NCI-H1436 treated with DMSO at 0.1 percent for 48 hours (cell line): ENCODE data around the gene STXBP5.

Experiments used
- DNase-seq: peaks from one replicate; lab custom pipeline; 2025; lab: John Stamatoyannopoulos, UW

The STXBP5 gene

GRCh38 chr6:147178355-147178754, 25.9 kb upstream of the STXBP5 start:
- no peak for DNase-seq

GRCh38 chr6:147179809-147180208, 24.4 kb upstream of the STXBP5 start:
- no peak for DNase-seq

GRCh38 chr6:147180926-147181325, 23.3 kb upstream of the STXBP5 start:
- DNase-seq = no peak

- no peak for DNase-seq
Measured at GRCh38 chr6:147184379-147184778, 19.8 kb upstream of the STXBP5 start.

GRCh38 chr6:147185216-147185615, 19.0 kb upstream of the STXBP5 start:
- no peak for DNase-seq

GRCh38 chr6:147190556-147190955, 13.7 kb upstream of the STXBP5 start:
- no peak for DNase-seq

- no peak for DNase-seq
Measured at GRCh38 chr6:147192278-147192911, 11.8 kb upstream of the STXBP5 start.

GRCh38 chr6:147194652-147195411, 9.4 kb upstream of the STXBP5 start:
- no peak for DNase-seq

- no peak for DNase-seq
Measured at GRCh38 chr6:147195510-147195909, 8.7 kb upstream of the STXBP5 start.

- no peak for DNase-seq
Measured at GRCh38 chr6:147195987-147196386, 8.2 kb upstream of the STXBP5 start.

- DNase-seq = no peak
Measured at GRCh38 chr6:147200711-147201110, 3.5 kb upstream of the STXBP5 start.

- no peak for DNase-seq
Measured at GRCh38 chr6:147201885-147202515, 2.2 kb upstream of the STXBP5 start.

- peak; percentile 93 for DNase-seq
Measured at GRCh38 chr6:147202516-147203310, 1.5 kb upstream of the STXBP5 start.

- DNase-seq = no peak
Measured at GRCh38 chr6:147203311-147204059, 732 bp upstream of the STXBP5 start.

GRCh38 chr6:147204843-147205311, 660 bp downstream of the STXBP5 start:
- no peak for DNase-seq

GRCh38 chr6:147205690-147206600, 1.7 kb downstream of the STXBP5 start:
- DNase-seq = no peak

GRCh38 chr6:147207351-147207750, 3.1 kb downstream of the STXBP5 start:
- DNase-seq = no peak

GRCh38 chr6:147207837-147208754, 3.9 kb downstream of the STXBP5 start:
- no peak for DNase-seq

GRCh38 chr6:147209762-147210449, 5.7 kb downstream of the STXBP5 start:
- no peak for DNase-seq
